Measurements from ENCODE around the gene TRMT6. TPM values are rescaled to one million over a fixed set of nuclear protein-coding genes. Genes with fewer than 3 reads are reported as not detected.

The TRMT6 gene
- total and polyA plus RNA-seq, 9 of the 15 experiments (the other 6 are each of a cell fraction or from before 2014, with no cell fraction given): 10.6 to 21.3 (median 15.6) TPM

- TF ChIP-seq ZNF609 (CRISPR knock-in tag; IDR thresholded peaks at IDR 0.05; ENCODE audit: borderline replicate concordance): no peak
Observed at GRCh38 chr20:5928836-5929715, 21.3 kb downstream of the TRMT6 start (continued).

- CTCF ChIA-PET (ENCODE audit: low intra/inter-chr PET ratio): interaction anchor here (0.7 kb wide), 1 partner anchor 9 kb away, joined by 3 read pairs; no protein-coding TSS in a partner anchor
- Histone ChIP-seq H3K9me1 (ENCODE audit: control insufficient read depth, insufficient read depth, low read length) (no peaks in the 10 kb centered on the region), H3K27ac (ENCODE audit: extremely low read depth, low read depth, low read length) (no peak overlapping the region), H3K27me3 (ENCODE audit: control insufficient read depth in 2 of 2, insufficient read depth in 2 of 2, low read length in 2 of 2) (peaks cover 0 to 17% of the 10 kb centered on the region in 2 experiments; a peak in 3 of 5 replicates), H3K79me2 (ENCODE audit: control insufficient read depth, insufficient read depth, low read length) (no peaks in the 10 kb centered on the region), H3K4me1 (replicated peaks in 1 of 2; ENCODE audit: control insufficient read depth in 2 of 2, insufficient read depth in 2 of 2, low read length in 2 of 2) (no peaks in the 10 kb centered on the region), H3K4me3 (no peak overlapping the region), H3K9me3 (replicated peaks; ENCODE audit: control insufficient read depth, insufficient read depth, low read depth, low read length) (no peaks in the 10 kb centered on the region), H3K36me3 (ENCODE audit: control insufficient read depth, insufficient read depth, low read length) (no peaks in the 10 kb centered on the region), H2AFZ (ENCODE audit: low read depth, low read length) (no peak overlapping the region), H3K4me2 (ENCODE audit: insufficient read depth, low read length) (no peak overlapping the region), H3K9ac (ENCODE audit: insufficient read depth in 1 of 2, low read depth in 2 of 2, low read length in 2 of 2) (no peak overlapping the region), H4K20me1 (replicated peaks; ENCODE audit: control insufficient read depth, insufficient read depth, low read length) (no peaks in the 10 kb centered on the region)
- in situ Hi-C loops (cut with MboI) (no loop called here), intact Hi-C loops (cut with micrococcal nuclease) (no loop called here)
- no peak for FAIRE-seq
- BruUV-seq (replicated peaks): no TSS peak
- no peak for ATAC-seq
- no peak for DNase-seq (ENCODE audit: extremely low read depth in 1 of 4, low spot score in 3 of 4)
- WGBS (ENCODE audit: insufficient coverage, low coverage, missing lambda C conversion rate): 0% methylated on average over 11 of the region's 11 CpGs
- POLR2A ChIA-PET: no interaction called here
- TF ChIP-seq ZC3H8 (IDR thresholded peaks at IDR 0.05): no peak
- TF ChIP-seq CREB1 (IDR thresholded peaks at IDR 0.05): no peak
- no peak for TF ChIP-seq CREB1 (CRISPR knock-in tag; IDR thresholded peaks at IDR 0.05)
- no peak for TF ChIP-seq ZNF408 (CRISPR knock-in tag; IDR thresholded peaks at IDR 0.05; ENCODE audit: low read depth)
- TF ChIP-seq ZFX (CRISPR knock-in tag; IDR thresholded peaks at IDR 0.05): no peak
- TF ChIP-seq ARID1B (IDR thresholded peaks at IDR 0.05): no peak
- TF ChIP-seq YBX1 (IDR thresholded peaks at IDR 0.05): no peak
- no peak for TF ChIP-seq RBM17 (IDR thresholded peaks at IDR 0.05; ENCODE audit: borderline replicate concordance, low read depth, low read length)
- no peak for TF ChIP-seq FUS (optimal IDR thresholded peaks at IDR 0.05; ENCODE audit: low read depth, low read length)
- no peak for TF ChIP-seq ZNF75A (CRISPR knock-in tag; IDR thresholded peaks at IDR 0.05)
- no peak for TF ChIP-seq PURB (CRISPR knock-in tag; IDR thresholded peaks at IDR 0.05; ENCODE audit: low read depth)
- no peak for TF ChIP-seq RAD21 (CRISPR knock-in tag; conservative IDR thresholded peaks at IDR 0.05 in 1 of 2, IDR thresholded peaks at IDR 0.05 in 1 of 2)
- TF ChIP-seq CBFB (CRISPR knock-in tag; IDR thresholded peaks at IDR 0.05): no peak
- TF ChIP-seq FOXJ3 (CRISPR knock-in tag; IDR thresholded peaks at IDR 0.05): no peak
Observed at GRCh38 chr20:5927749-5928462, 22.4 kb downstream of the TRMT6 start.
